Astrocyte of the cerebellum (primary cell): Measurements from ENCODE around the gene THRA.

Experiments
- DNase-seq: peaks from one replicate; pipeline ENCODE4 v3.0.0-alpha.2; 2011; ENCODE audit warnings: low read depth
- H3K4me3 ChIP-seq: 2 replicates; pipeline ENCODE4 v1.5.1; 2011; ENCODE audit warnings: mild to moderate bottlenecking, low read depth, low read length, moderate library complexity
- CTCF ChIP-seq: IDR thresholded peaks from 2 replicates; pipeline ENCODE4 v1.5.1; 2012; ENCODE audit warnings: low read length, low read depth, moderate library complexity, mild to moderate bottlenecking; ENCODE audit errors: missing control alignments
- in situ Hi-C: cut with HindIII; loops from 2 replicates; pipeline ENCODE4 v1.10.0; 2017; ENCODE audit warnings: low sequenced_read_pairs

Gene THRA

GRCh38 chr17:40038882-40039513 is 23.8 kb upstream of the THRA start:
- peak; percentile 95 for DNase-seq
- H3K4me3 ChIP-seq: no peak overlapping the region
- in situ Hi-C loops: no loop called here
- TF ChIP-seq CTCF: peak; percentile 86

- TF ChIP-seq CTCF: no peak
- no peak for DNase-seq
- no peak overlapping the region for H3K4me3 ChIP-seq
- in situ Hi-C loops: no loop called here
Measured at GRCh38 chr17:40041196-40041595, 21.6 kb upstream of the THRA start.

GRCh38 chr17:40056379-40057015 is 6.3 kb upstream of the THRA start:
- in situ Hi-C loops: no loop called here
- DNase-seq: no peak
- no peak overlapping the region for H3K4me3 ChIP-seq
- no peak for TF ChIP-seq CTCF

- no peak overlapping the region for H3K4me3 ChIP-seq
- in situ Hi-C loops: no loop called here
- no peak for TF ChIP-seq CTCF
- DNase-seq: no peak
Measured at GRCh38 chr17:40058186-40058784, 4.5 kb upstream of the THRA start.

- DNase-seq: no peak
- in situ Hi-C loops: no loop called here
- TF ChIP-seq CTCF: no peak
- no peak overlapping the region for H3K4me3 ChIP-seq
Measured at GRCh38 chr17:40058865-40059264, 3.9 kb upstream of the THRA start.

- H3K4me3 ChIP-seq: no peak overlapping the region
- no peak for DNase-seq
- no peak for TF ChIP-seq CTCF
- in situ Hi-C loops: no loop called here
Measured at GRCh38 chr17:40059729-40060475, 2.9 kb upstream of the THRA start.
